RPMI7951 (cell line): Measurements from ENCODE around the gene CYP27A1. TPM values are rescaled to one million over a fixed set of nuclear protein-coding genes. Genes with fewer than 3 reads are reported as not detected.

Source experiments
- DNase-seq: peaks from one replicate; pipeline ENCODE4 v3.0.0-alpha.2; 2012; ENCODE audit warnings: low read depth
- total RNA-seq: library from RNA; depleted of rRNA; stranded (reverse); fragments of >200 nt; shearing (Covaris generic); gene quantifications from 2 replicates; pipeline ENCODE4 v1.2.3, GENCODE V29; 2014

Gene CYP27A1
- total RNA-seq, 1 experiment from 2014 or later, result 19.9 TPM

DNA sequence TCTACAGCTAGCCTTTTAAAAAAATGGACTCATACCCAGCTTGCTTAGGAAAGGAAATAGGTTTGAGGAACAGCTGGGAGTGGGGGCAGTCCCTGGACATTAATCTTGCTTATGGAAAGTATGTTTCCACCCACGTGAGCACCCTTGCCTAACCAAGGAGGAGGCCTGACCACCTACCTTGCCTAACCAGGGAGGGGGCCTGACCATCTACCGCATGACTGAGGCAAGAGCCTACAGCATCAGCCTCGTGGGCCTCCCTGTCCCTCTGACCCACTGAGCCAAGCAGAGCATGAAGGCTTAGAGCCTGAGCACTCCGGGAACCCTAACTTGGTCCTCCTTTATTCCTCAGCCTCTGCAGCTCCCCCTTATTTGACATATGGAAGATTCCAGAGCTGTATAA lies 29.4 kb downstream of the CYP27A1 start:
- DNase-seq, result no peak

DNA sequence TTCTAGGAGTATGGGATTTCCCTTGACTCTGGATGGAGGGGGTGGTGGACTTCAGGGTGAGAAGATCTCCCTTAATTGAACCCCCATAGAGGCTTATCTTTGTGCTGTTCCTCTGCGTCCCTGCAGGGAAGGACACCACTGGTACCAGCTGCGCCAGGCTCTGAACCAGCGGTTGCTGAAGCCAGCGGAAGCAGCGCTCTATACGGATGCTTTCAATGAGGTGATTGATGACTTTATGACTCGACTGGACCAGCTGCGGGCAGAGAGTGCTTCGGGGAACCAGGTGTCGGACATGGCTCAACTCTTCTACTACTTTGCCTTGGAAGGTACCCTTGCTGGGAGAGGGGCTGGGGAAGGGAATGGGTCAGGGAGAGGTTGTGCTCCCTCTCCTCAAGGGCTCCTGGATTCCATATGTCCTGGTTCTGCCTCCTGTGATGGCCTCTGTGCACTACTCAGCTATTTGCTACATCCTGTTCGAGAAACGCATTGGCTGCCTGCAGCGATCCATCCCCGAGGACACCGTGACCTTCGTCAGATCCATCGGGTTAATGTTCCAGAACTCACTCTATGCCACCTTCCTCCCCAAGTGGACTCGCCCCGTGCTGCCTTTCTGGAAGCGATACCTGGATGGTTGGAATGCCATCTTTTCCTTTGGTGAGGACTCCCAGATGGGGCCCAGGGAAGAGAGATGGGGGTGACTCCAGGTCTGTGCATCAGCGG lies 30.3 kb downstream of the CYP27A1 start:
- DNase-seq, result no peak

DNA sequence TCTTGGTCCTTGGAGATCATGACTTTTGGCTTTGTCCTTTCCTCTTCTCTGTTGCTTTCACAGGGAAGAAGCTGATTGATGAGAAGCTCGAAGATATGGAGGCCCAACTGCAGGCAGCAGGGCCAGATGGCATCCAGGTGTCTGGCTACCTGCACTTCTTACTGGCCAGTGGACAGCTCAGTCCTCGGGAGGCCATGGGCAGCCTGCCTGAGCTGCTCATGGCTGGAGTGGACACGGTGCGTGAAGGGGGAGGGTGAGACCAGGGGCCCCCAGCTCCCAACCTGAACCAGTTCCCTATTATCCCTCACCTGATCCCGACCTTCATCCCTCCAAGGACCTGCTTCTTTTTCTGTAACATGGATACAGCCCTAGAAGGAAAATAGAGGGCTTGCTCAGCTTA lies 30.9 kb downstream of the CYP27A1 start:
- DNase-seq, result no peak

DNA sequence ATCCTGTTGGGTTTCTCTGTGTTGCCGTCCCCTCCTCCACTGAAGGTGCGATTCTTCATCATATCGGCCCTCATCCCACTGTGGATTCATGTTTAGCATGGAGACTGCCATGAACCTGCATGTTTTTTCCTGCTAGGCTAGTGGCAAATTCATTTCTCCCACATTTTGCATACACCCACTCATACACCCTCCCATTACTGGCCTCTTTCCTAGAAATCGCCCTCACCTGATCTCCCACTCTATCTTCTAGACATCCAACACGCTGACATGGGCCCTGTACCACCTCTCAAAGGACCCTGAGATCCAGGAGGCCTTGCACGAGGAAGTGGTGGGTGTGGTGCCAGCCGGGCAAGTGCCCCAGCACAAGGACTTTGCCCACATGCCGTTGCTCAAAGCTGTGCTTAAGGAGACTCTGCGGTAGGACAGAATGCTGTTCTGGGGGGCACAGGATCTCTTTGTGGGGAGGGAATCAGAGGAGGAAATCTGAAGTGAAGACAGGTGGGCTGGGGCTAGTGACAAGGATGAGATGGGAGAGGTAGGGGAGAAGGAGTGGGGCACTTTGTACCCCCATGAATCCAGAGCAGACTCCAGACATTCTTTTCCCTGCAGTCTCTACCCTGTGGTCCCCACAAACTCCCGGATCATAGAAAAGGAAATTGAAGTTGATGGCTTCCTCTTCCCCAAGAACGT lies 32.0 kb downstream of the CYP27A1 start:
- DNase-seq, result no peak

DNA sequence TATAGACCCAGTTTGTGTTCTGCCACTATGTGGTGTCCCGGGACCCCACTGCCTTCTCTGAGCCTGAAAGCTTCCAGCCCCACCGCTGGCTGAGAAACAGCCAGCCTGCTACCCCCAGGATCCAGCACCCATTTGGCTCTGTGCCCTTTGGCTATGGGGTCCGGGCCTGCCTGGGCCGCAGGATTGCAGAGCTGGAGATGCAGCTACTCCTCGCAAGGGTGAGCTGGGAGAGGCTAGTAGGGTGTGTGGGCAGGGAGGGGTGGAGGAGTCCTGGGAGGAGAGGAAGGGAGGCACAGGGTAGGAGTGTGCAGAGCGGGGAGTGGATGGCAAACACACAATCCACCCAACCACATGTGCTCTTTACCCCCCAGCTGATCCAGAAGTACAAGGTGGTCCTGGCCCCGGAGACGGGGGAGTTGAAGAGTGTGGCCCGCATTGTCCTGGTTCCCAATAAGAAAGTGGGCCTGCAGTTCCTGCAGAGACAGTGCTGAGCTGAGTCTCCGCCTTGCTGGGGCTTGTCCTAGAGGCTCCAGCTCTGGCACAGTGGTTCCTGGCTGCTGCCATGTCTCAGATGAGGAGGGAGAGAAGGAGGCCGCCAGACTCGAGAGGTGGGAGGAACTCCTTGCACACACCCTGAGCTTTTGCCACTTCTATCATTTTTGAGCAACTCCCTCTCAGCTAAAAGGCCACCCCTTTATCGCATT lies 32.7 kb downstream of the CYP27A1 start:
- no peak for DNase-seq

DNA sequence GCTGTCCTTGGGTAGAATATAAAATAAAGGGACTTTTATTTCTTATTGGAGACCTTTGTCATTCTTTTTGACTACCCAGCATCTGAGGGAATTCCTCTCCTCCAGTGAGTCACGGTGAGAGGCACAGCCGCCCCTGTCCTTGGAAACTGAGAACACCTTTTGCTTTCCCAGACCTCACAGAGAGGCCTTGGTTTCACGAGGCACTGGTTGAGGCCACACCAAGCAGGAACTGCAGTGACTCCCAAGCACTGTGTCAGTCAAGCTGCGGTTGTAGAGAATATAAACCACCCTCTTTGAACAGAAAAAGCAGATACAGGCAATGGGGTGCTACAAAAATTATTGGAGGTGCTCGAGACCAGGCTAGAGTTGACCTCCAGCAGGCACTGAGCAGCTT lies 33.3 kb downstream of the CYP27A1 start:
- no peak for DNase-seq

DNA sequence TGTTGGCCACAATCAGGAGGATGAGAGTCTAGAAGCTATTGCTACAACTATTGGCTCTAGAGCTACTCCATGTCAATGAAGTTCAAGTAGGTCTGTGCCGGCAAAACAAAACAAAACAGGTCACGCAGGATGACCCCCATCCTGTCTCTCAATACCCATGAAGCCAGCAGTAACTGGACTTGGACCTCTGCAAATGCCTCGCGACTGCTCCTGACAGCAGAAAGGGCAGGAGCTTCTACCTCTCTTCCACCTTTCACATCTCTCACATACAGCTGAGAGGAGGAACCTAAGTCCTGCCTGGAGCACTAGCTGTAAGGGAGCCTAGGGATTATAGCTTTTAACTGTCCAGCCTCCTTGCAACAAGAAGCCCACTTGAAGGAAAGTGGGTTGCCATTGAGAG lies 33.7 kb downstream of the CYP27A1 start:
- no peak for DNase-seq

DNA sequence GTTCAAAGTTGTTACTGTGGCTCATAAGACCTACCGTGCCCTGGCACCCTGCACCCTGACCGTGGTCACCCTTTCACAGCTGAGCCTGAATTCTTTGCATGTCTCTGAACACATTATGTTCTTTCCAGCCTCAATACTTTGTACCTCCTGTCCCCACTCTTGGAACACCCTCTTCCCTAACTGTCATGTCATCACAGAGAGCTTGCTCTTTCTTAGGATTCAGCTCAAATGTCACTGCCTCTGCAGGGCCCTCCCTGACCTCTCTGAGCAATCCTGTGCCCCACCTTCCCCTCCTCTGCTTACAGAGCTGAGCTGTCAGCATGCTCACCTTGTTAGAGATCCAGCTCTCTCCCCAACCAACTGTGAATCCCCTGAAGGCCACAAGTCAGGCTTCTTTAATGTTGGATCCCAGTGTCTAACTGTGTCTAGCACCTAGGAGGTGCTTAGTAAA lies 34.6 kb downstream of the CYP27A1 start:
- DNase-seq, result no peak

DNA sequence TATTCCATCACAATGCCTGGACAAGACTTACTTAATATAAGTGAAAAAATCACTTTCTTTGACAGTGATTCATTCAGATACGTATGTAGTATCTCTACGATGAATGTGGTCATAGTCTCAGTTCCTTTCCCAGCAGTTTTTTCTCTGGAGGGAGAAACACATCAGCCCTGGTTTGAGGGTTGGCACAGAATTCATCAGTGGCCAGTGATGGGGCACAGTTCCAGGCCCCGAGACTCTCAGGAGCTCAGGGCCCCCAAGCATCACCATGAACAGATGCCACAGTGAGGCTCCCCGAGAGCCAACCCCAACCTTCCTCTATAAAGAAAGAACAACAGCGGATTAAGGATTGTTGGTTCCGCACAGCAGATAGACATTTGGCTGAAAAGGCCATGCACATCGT lies 37.1 kb downstream of the CYP27A1 start:
- DNase-seq, result no peak

DNA sequence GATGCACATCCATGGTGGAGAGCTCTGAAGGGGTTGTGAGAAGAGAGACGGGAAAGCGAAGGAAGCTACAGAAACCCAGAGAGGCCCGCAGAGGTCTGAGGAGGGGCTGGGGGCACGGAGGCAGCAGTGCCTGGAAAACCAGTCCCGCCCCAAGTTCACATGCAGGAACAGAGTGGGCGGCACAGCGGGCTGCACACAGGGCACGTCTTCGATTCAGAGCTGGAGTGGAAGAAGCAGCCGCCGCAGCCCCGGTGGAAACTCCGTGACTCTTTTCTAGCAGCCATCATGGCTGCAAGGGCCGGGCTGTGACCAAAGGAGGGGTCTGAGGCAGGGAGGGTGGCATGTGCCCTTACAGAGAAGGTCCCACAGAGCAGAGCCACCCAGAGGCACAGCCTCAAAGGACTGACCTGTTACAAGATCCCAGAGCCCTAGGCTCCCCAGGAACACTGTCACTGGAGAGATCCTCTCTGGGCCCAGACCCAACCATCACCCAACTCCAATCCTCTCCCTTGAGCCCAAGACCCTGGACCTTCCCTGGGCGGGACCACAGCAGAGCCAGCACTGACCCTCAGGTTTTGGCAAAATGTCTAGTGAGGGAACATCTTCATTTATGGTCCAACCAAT lies 38.9 kb downstream of the CYP27A1 start:
- no peak for DNase-seq

DNA sequence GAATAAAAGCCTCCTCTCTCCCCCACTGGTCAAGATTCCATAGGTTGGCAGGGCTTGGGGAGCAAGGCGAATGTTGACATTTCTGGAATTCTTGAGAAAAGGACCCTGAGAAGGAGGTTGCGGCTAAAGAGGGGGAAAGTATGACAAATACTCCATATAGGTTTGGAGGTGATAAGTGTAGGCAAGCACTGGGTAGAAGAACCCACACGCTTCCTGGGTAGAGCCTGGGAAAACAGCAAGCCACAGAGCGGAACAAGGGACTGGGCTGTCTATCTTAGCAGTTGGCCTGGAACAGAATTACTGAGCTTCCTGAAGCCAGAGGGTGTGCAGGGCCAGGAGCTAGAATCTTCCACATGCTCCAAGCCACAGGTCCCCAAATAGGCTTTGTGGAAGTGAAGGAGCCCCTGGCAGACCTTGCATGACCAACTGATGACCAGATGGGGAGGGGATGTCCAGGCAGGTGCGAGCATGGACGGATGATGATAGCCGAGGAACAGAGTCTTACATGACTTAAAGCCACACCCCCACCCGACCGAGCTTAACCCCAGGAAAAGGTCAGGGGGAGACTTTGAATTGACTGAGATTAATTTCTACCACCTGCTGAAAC lies 39.8 kb downstream of the CYP27A1 start:
- DNase-seq, result no peak

DNA sequence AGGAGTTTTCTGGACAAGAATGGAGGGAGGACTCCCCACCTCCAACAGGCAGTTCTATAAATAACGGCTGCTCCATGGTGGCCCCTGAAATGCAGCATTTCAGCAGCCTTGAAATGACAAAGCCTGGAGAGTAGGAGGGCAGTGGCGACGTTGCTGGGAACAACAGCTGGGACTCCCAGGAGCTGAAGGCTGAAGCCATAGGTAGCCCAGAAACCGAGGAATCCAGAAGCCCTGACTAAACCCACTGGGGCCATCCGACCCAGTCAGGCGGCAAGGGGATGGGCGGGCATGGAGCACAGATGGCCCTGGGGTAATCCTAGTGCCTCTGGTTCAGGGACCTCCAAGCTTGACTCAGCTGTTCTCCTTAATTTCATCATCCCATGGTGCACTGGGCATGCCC lies 40.7 kb downstream of the CYP27A1 start:
- no peak for DNase-seq

DNA sequence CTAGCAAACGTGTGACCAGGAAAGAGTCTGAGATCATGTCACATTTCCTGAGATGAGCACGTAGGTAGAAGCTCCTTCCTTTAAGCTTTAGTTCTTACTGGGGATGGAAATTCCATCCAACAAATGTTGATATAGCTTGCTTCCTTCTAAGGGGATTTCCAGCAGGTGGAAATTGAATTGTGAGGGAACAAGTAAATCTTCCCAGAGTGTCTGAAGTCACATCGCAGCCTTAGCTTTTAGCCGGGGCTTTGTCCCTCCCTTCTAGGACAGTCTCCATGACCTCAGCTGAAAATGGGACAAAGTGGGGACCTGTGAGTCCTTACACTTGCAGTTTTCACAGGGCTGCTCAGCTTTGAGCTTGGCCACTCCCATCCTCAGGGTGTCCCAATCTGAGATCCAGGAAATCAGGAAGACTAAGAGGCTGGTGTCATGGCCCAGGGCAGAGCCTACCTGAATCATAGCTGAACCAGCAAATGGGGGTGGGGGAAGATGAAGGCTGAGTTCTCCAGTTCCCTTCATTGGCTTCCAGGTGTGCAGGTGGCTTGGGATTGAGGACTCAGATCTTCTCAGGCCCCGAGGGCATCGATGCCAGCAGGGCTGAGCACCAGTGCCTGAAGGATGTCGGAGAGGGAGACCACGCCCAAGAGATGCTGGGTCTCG lies 41.4 kb downstream of the CYP27A1 start:
- no peak for DNase-seq

DNA sequence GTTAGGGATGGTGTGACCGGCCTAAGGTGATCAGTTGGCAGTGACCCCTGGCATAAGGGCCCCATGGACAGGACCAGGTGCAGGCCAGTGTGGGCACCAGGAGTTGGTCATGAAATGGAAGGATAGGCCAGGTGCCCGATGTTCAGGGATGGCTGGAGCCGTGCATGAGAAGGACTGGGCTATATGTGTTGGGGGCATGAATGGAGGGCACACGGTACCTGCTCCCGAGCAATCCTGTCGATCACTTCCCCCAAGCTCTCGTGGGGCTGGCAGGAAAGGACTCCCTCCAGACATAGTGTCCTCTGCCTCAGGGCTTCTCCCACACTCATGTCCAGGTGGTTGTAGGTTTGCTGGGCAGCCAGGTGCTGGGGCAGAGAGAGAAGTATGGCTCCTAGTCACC lies 42.1 kb downstream of the CYP27A1 start:
- no peak for DNase-seq

DNA sequence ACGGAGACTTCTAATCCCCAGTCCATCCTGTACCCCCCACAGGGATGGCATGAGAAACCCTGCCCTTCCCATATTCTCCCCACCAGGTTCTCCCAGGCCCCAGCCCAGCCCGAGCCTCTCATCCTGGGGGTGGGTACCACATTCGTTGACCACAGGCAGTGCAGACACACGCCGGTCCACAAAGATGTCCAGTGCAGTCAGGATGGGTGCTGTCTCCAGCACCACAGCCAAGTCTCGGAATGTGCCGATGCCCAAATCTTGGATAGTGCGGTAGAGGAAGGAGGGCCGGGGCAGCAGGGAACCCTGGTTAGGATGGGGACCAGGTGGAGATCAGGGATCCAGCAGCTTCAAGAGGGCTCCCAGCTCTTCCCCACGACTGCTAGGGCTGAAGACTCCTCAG lies 44.8 kb downstream of the CYP27A1 start:
- DNase-seq, result no peak

DNA sequence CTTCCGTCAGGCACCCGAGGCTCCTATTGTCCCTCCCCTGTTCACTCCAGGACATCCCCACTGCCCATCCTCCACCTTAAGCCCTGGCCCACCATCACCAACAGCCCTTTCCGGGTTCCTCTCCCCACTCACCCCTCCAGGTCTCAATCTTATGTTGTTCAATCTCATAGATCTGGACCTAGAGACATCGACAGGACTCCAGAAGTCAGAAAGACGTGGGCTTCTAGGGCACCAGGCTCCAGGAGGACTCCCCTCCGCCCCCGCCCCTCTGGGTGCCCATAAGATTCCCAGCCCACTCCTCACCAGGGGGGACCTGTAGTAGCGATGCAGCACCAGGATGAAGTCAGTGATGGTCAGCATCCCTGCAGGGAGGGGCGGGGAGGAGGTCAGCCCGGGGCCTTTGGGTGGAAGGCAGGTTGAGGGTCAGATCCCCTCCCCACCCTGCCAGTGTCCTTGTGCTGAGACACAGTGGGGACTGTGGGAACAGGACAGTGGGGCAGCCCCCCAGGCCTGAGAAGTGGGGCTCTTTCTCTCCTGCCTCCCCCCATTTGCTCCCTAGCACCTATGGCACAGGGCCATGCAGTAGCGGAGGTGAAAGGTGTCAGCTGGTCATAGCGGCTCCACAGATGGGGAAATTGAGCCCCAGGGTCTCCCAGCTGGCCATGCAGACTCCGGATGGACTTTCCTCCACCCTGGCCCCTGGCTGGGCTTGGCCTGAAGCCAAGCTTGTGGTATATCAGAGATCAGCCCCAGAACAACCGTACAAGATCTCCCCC lies 45.9 kb downstream of the CYP27A1 start:
- no peak for DNase-seq

DNA sequence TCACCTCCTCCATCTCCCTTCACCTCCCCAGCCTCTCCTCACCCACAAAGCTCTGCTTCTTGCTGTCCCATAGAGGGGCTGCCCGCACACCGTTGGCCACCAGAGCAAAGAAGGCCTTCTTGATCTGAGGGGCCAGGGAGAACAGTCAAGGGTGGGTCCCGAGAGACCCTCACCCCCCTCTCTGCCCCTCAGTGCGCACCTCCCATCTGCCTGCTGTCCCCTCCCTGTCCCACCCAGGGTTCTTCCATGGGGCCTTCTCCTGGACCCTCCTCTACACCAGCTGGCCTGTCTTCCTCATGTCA lies 46.5 kb downstream of the CYP27A1 start:
- DNase-seq, result no peak

DNA sequence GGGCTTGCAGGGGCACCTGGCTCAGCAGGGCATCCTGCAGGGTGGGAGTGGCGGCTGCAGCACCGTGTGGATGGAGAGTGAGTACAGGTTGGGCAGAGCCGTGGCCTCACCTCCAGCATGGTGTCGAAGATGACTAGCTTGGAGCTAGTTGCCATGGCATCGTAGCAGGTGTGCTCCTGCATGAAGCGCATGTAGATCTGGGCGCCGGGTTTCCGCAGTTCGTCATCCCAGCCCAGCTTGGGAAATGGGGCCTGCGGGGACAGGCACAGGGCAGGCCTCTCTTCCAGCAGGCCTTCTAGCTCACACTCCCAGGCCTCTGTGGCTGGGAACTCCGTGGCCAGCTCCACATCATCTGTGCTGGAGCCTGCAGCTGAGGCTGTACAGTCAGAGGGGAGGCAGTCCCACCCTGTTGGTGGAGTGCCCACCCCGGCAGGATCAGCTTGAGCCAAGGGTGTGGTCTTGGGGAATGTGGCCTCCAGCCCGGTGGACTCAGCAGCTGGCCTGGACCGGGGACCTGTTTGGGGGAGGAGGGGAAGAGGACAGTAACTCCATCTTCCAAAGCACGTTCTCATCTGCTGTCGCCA lies 48.0 kb downstream of the CYP27A1 start:
- no peak for DNase-seq

DNA sequence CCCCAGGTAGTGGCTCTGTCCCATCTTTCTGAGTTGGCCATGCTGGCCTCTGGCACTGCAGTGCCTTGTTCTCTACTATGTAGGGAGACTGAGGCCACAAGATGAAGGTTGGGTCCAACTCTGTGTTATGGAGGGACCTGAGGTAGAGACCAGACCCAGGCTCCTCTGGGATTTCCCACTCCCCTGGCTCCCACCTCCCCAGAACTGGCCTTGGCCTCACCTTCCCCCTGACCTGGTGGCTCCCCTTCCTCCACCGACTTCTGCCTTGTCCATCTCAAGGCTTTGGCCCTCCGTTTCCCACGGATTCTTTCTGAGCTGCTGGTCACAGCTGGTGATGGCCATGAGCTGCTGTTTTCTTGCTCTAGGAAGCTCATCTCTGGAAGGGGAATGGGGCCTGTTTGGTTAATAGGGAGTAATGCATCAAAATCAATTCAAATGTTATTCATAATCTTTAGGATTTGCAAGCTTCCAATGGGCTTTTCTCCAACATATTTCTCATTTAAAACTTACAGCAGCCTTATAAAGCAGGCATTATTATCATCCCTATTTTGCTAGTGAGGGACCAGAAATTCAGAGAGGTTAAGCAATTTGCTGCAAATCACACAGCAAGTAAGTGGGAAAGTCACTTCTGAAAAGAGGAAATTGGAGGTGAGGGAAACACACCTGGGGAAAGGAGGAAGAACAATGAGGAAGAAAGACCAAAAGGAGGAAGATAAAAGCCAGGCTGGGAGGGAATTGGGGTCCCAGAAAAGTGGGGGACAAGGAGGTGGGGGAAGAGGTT lies 48.8 kb downstream of the CYP27A1 start:
- no peak for DNase-seq
